Glutamatergic neuron (in vitro differentiated cells): ENCODE measurements around the gene BRD1. TPM values are rescaled to one million over a fixed set of nuclear protein-coding genes. Genes with fewer than 3 reads are reported as not detected.
A peak's percentile ranks its signal among the peaks of the same experiment; 100 is the strongest.

Experiments used
- DNase-seq: peaks from one replicate; pipeline ENCODE4 v3.0.0; 2022
- H3K27ac Mint-ChIP-seq: one replicate; pipeline ENCODE4 v1.8.0; 2020; ENCODE audit warnings: mild to moderate bottlenecking, mixed read lengths, inconsistent platforms; ENCODE audit not compliant: unreplicated experiment
- H3K27me3 Mint-ChIP-seq: one replicate; pipeline ENCODE4 v1.8.0; 2020; ENCODE audit warnings: mild to moderate bottlenecking, moderate library complexity, mixed read lengths, inconsistent platforms; ENCODE audit not compliant: unreplicated experiment
- H3K36me3 Mint-ChIP-seq: one replicate; pipeline ENCODE4 v1.8.0; 2020; ENCODE audit warnings: mild to moderate bottlenecking, mixed read lengths, inconsistent platforms; ENCODE audit not compliant: unreplicated experiment
- H3K4me1 Mint-ChIP-seq: one replicate; pipeline ENCODE4 v1.8.0; 2020; ENCODE audit warnings: mild to moderate bottlenecking, low read depth, mixed read lengths, inconsistent platforms; ENCODE audit not compliant: unreplicated experiment
- H3K4me3 Mint-ChIP-seq: one replicate; pipeline ENCODE4 v1.8.0; 2020; ENCODE audit warnings: mild to moderate bottlenecking, mixed read lengths, inconsistent platforms; ENCODE audit not compliant: unreplicated experiment
- H3K9me3 Mint-ChIP-seq: one replicate; pipeline ENCODE4 v1.8.0; 2020; ENCODE audit warnings: mild to moderate bottlenecking, moderate library complexity, mixed read lengths, inconsistent platforms; ENCODE audit not compliant: unreplicated experiment
- total RNA-seq: library from RNA; stranded (reverse); fragmentation: NEBNext Ultra II Directional; extraction: Animal tissue kit (Norgen Biotek cat#: 25700); gene quantifications from one replicate; pipeline ENCODE4 v1.2.1, GENCODE V29; 2021; ENCODE audit not compliant: unreplicated experiment
- TF ChIP-seq, protein P1 (sequence below): fragments of 200-600 bp; sonication (generic); IDR thresholded peaks from one replicate; pipeline ENCODE4 v1.5.0; 2021; ENCODE audit not compliant: partially characterized antibody, unreplicated experiment

The BRD1 gene
- total RNA-seq, 1 donor from 2014 or later = 73.7 TPM

DNA sequence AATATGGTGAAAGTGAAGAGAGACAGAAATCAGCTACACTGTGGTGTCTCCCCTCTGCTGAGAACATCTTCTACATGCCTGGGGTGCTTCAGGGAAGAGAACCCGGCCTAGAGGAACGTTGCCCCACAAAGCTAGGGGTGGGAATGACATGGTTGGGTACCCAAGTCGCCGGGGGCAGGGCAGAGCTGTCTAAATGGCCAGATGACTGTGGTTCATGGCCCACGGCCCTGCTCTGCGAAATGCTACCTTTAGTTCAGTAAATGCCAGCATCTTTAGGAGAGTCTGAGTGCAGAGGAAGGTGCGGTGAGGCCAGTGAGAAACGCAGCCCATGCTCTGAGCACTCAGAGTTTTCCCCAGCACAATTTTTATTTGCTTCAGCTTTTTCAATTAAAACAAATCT is 12.8 kb downstream of the BRD1 start:
- TF ChIP-seq, protein P1, sequence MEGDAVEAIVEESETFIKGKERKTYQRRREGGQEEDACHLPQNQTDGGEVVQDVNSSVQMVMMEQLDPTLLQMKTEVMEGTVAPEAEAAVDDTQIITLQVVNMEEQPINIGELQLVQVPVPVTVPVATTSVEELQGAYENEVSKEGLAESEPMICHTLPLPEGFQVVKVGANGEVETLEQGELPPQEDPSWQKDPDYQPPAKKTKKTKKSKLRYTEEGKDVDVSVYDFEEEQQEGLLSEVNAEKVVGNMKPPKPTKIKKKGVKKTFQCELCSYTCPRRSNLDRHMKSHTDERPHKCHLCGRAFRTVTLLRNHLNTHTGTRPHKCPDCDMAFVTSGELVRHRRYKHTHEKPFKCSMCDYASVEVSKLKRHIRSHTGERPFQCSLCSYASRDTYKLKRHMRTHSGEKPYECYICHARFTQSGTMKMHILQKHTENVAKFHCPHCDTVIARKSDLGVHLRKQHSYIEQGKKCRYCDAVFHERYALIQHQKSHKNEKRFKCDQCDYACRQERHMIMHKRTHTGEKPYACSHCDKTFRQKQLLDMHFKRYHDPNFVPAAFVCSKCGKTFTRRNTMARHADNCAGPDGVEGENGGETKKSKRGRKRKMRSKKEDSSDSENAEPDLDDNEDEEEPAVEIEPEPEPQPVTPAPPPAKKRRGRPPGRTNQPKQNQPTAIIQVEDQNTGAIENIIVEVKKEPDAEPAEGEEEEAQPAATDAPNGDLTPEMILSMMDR = no peak
- Mint-ChIP-seq H3K4me3 (no peak overlapping the region), H3K36me3 (no peaks in the 10 kb centered on the region), H3K27me3 (peaks cover 4% of the 10 kb centered on the region), H3K4me1 (peaks cover 2% of the 10 kb centered on the region), H3K27ac (peak overlapping the region; percentile 17), H3K9me3 (peaks cover 3% of the 10 kb centered on the region)
- no peak for DNase-seq

DNA sequence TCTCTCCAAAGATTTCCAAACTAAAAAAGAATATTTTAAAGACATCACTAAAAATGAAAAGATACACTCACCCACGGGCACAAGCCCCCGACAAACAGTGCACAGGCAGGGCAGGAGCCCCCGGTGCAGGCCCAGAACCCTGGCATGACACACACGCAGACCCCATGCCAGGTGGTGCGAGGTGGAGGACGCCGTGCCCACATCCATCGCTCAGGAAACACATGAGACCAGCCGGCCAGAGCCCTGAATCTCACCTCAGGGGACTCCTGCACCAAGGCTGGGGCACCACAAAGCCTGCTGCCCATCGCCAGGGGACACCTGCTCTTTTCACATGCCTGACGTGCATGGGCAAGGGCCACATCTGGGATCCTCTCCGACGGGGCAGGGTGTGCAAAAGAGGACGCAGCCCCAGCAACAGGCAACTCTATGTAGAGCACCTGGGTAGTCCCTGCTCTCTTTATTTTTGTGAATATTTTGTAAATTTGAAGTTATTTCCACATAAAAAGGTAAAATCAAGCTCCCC is 13.4 kb downstream of the BRD1 start:
- no peaks in the 10 kb centered on the region for H3K36me3 Mint-ChIP-seq
- TF ChIP-seq, protein P1 = no peak
- DNase-seq = no peak
- H3K4me1 Mint-ChIP-seq = peaks cover 2% of the 10 kb centered on the region
- peaks cover 3% of the 10 kb centered on the region for H3K9me3 Mint-ChIP-seq
- H3K4me3 Mint-ChIP-seq = no peak overlapping the region
- peaks cover 4% of the 10 kb centered on the region for H3K27me3 Mint-ChIP-seq
- no peak overlapping the region for H3K27ac Mint-ChIP-seq

DNA sequence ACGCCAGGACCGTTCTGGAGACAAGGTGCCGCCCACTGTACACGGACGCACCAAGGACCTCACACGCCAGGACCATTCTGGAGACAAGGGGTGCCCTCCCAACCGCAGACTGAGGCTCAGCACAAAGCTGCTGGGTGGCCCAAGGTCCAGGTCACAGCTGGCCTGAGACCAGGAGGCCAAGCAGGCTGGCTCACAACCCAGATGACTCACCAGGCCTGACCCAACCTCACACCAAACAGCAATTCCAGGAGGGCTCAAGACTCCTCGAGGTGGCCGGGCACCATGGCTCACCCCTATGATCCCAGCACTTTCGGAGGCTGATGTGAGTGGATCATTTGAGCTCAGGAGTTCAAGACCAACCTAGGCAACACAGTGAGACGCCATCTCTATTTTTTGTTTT is 14.8 kb downstream of the BRD1 start:
- no peaks in the 10 kb centered on the region for H3K36me3 Mint-ChIP-seq
- TF ChIP-seq, protein P1 = no peak
- H3K27me3 Mint-ChIP-seq = peaks cover 5% of the 10 kb centered on the region
- H3K4me1 Mint-ChIP-seq = peaks cover 2% of the 10 kb centered on the region
- DNase-seq = no peak
- peaks cover 1% of the 10 kb centered on the region for H3K9me3 Mint-ChIP-seq
- no peak overlapping the region for H3K4me3 Mint-ChIP-seq
- no peak overlapping the region for H3K27ac Mint-ChIP-seq

DNA sequence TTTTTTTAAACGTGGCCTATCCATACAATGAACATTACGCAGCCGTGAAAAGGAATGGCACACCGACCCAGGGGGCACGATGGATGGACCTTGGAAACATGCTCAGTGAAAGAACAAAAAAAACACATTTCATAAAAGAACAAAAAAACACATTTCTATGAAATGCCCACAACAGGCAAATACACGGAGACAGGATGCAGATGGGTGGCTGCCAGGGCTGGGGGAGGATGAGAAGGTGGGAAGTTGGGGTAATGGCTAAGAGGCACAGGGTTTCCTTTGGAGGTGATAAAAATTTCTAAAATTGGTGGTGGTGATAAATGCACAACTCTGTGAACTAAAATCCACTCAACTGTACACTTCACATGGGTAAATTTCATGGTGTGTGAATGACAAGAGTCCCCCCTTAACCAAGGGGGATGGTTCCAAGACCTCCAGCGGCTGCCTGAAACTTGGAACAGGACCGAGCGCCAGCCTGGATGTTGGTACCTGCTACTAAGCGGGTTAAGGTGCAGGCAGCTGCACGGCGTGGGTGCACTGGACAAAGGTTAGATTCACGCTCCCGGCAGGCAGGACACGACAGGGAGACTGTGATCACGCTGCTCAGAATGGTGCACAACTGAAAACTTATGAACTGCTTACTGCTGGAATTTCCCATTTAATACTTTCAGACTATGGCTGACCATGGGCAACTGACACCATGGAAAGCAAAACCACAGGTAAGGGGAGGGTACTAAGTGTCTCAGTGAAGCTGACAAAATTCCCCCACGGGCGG is 16.5 kb downstream of the BRD1 start:
- Mint-ChIP-seq H3K27ac (no peak overlapping the region), H3K4me3 (no peak overlapping the region), H3K4me1 (peaks cover 3% of the 10 kb centered on the region), H3K36me3 (peaks cover 7% of the 10 kb centered on the region), H3K27me3 (peaks cover 8% of the 10 kb centered on the region), H3K9me3 (peaks cover 8% of the 10 kb centered on the region)
- TF ChIP-seq, protein P1 = no peak
- no peak for DNase-seq

DNA sequence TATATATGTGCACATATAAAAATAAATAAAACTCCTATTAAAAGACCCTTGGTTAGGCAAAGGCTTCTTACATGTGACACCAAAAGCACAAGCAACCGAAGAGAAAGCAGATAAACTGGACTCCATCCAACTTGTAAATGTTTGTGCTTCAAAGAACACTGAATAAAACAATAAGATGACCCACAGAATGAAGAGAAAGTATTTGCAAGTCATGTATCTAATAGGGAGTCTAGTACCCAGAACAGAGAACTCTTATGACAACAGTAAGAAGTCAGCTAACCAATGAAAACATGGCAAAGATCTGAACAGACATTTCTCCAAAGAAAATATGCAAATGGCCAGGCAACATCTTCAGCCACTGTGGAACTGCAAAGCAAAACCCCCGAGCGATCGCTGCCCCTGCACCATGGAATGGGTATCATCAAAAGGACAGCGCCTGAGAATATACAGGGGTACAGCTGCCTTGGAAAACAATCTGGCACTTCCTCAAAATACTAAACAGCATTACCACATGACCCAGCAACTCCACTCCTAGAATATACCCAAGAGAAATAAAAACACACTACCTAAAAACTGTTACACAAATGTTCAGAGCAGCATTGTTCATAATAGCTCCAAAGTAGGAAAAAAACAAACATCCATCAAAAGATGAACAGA is 17.2 kb downstream of the BRD1 start:
- H3K27ac Mint-ChIP-seq = no peak overlapping the region
- peaks cover 7% of the 10 kb centered on the region for H3K36me3 Mint-ChIP-seq
- H3K9me3 Mint-ChIP-seq = peaks cover 8% of the 10 kb centered on the region
- TF ChIP-seq, protein P1 = no peak
- H3K4me3 Mint-ChIP-seq = no peak overlapping the region
- DNase-seq = no peak
- H3K27me3 Mint-ChIP-seq = peaks cover 8% of the 10 kb centered on the region
- peaks cover 5% of the 10 kb centered on the region for H3K4me1 Mint-ChIP-seq
